Measurements from ENCODE around the gene C13orf42. TPM values are rescaled to one million over a fixed set of nuclear protein-coding genes. Genes with fewer than 3 reads are reported as not detected.

Gene C13orf42
- total and polyA plus RNA-seq, 3 experiments from 2014 or later: not detected

- Mint-ChIP-seq H3K9me3 (no peaks in the 10 kb centered on the region), H3K4me3 (no peak overlapping the region), H3K27ac (peak overlapping the region in 1 of 8 donors; percentile 53), H3K4me1 (peaks cover 6 to 14% (median 11%) of the 10 kb centered on the region in 3 donors), H3K27me3 (peaks cover 11 to 54% of the 10 kb centered on the region in 2 donors), H3K36me3 (no peaks in the 10 kb centered on the region)
- H3K4me3 ChIP-seq (ENCODE audit: low read length): no peak overlapping the region
- ChIA-PET POLR2A (interaction anchor here (0.6 kb wide), 1 partner anchor 999 kb away, joined by 3 read pairs; no protein-coding TSS in a partner anchor), CTCF (no interaction called here)
- no peaks in the 10 kb centered on the region for H3K27me3 ChIP-seq (ENCODE audit: insufficient read depth, low read length, poor library complexity, severe bottlenecking)
- H3K9me3 ChIP-seq (ENCODE audit: low read length): no peaks in the 10 kb centered on the region
- H3K36me3 ChIP-seq (ENCODE audit: insufficient read depth, low read length): no peaks in the 10 kb centered on the region
- H3K27ac ChIP-seq (ENCODE audit: low read depth, low read length): no peak overlapping the region
- DNase-seq: no peak
- H3K4me1 ChIP-seq (ENCODE audit: insufficient read depth, low read length): no peaks in the 10 kb centered on the region
Observed at GRCh38 chr13:51067210-51067701, 43.8 kb downstream of the C13orf42 start.

GRCh38 chr13:51066091-51066831, 44.8 kb downstream of the C13orf42 start:
- no peak overlapping the region for H3K27ac ChIP-seq (ENCODE audit: low read depth, low read length)
- H3K4me1 Mint-ChIP-seq: peaks cover 6 to 14% (median 11%) of the 10 kb centered on the region in 3 donors
- H3K9me3 ChIP-seq (ENCODE audit: low read length): no peaks in the 10 kb centered on the region
- no peak overlapping the region for H3K4me3 Mint-ChIP-seq
- no peak overlapping the region for H3K4me3 ChIP-seq (ENCODE audit: low read length)
- no peaks in the 10 kb centered on the region for H3K4me1 ChIP-seq (ENCODE audit: insufficient read depth, low read length)
- ChIA-PET POLR2A (no interaction called here), CTCF (no interaction called here)
- DNase-seq: no peak
- H3K36me3 ChIP-seq (ENCODE audit: insufficient read depth, low read length): no peaks in the 10 kb centered on the region
- H3K27me3 ChIP-seq (ENCODE audit: insufficient read depth, low read length, poor library complexity, severe bottlenecking): no peaks in the 10 kb centered on the region
- H3K27me3 Mint-ChIP-seq: peaks cover 11 to 54% of the 10 kb centered on the region in 2 donors
- H3K27ac Mint-ChIP-seq: no peak overlapping the region
- H3K9me3 Mint-ChIP-seq: no peaks in the 10 kb centered on the region
- H3K36me3 Mint-ChIP-seq: no peaks in the 10 kb centered on the region

- Mint-ChIP-seq H3K27ac (no peak overlapping the region), H3K4me1 (peaks cover 6 to 14% (median 11%) of the 10 kb centered on the region in 3 donors), H3K4me3 (no peak overlapping the region), H3K9me3 (no peaks in the 10 kb centered on the region), H3K36me3 (no peaks in the 10 kb centered on the region), H3K27me3 (peaks cover 11 to 54% of the 10 kb centered on the region in 2 donors)
- no peak overlapping the region for H3K4me3 ChIP-seq (ENCODE audit: low read length)
- POLR2A ChIA-PET: no interaction called here
- no peaks in the 10 kb centered on the region for H3K4me1 ChIP-seq (ENCODE audit: insufficient read depth, low read length)
- no peaks in the 10 kb centered on the region for H3K36me3 ChIP-seq (ENCODE audit: insufficient read depth, low read length)
- H3K27me3 ChIP-seq (ENCODE audit: insufficient read depth, low read length, poor library complexity, severe bottlenecking): no peaks in the 10 kb centered on the region
- H3K9me3 ChIP-seq (ENCODE audit: low read length): no peaks in the 10 kb centered on the region
- no peak for DNase-seq
- no peak overlapping the region for H3K27ac ChIP-seq (ENCODE audit: low read depth, low read length)
- CTCF ChIA-PET: no interaction called here
Observed at GRCh38 chr13:51065372-51066090, 45.5 kb downstream of the C13orf42 start.

GRCh38 chr13:51064753-51065152, 46.3 kb downstream of the C13orf42 start:
- no peak for DNase-seq
- Mint-ChIP-seq H3K4me3 (no peak overlapping the region), H3K9me3 (no peaks in the 10 kb centered on the region), H3K36me3 (no peaks in the 10 kb centered on the region), H3K4me1 (peaks cover 2 to 7% (median 5%) of the 10 kb centered on the region in 3 donors), H3K27me3 (peaks cover 11 to 54% of the 10 kb centered on the region in 2 donors), H3K27ac (no peak overlapping the region)
- POLR2A ChIA-PET: no interaction called here
- no peaks in the 10 kb centered on the region for H3K36me3 ChIP-seq (ENCODE audit: insufficient read depth, low read length)
- CTCF ChIA-PET: interaction anchor here (1.3 kb wide), 1 partner anchor 1088 kb away, joined by 3 read pairs; no protein-coding TSS in a partner anchor
- H3K4me3 ChIP-seq (ENCODE audit: low read length): no peak overlapping the region
- no peaks in the 10 kb centered on the region for H3K27me3 ChIP-seq (ENCODE audit: insufficient read depth, low read length, poor library complexity, severe bottlenecking)
- no peaks in the 10 kb centered on the region for H3K9me3 ChIP-seq (ENCODE audit: low read length)
- H3K4me1 ChIP-seq (ENCODE audit: insufficient read depth, low read length): no peaks in the 10 kb centered on the region
- no peak overlapping the region for H3K27ac ChIP-seq (ENCODE audit: low read depth, low read length)

- no peak overlapping the region for H3K4me3 ChIP-seq (ENCODE audit: low read length)
- DNase-seq: no peak
- CTCF ChIA-PET: interaction anchor here (1.3 kb wide), 1 partner anchor 1087 kb away, joined by 3 read pairs; no protein-coding TSS in a partner anchor
Observed at GRCh38 chr13:51063909-51064308, 47.2 kb downstream of the C13orf42 start.

GRCh38 chr13:51058461-51059167, 52.5 kb downstream of the C13orf42 start:
- H3K4me3 ChIP-seq (ENCODE audit: low read length): no peak overlapping the region
- Mint-ChIP-seq H3K4me3 (no peak overlapping the region), H3K9me3 (no peaks in the 10 kb centered on the region), H3K36me3 (no peaks in the 10 kb centered on the region), H3K27ac (peak overlapping the region in 1 of 8 donors; percentile 29), H3K4me1 (no peaks in the 10 kb centered on the region), H3K27me3 (peaks cover 3 to 10% of the 10 kb centered on the region in 2 donors)
- H3K4me1 ChIP-seq (ENCODE audit: insufficient read depth, low read length): no peaks in the 10 kb centered on the region
- no peaks in the 10 kb centered on the region for H3K9me3 ChIP-seq (ENCODE audit: low read length)
- no peaks in the 10 kb centered on the region for H3K36me3 ChIP-seq (ENCODE audit: insufficient read depth, low read length)
- POLR2A ChIA-PET: no interaction called here
- no peaks in the 10 kb centered on the region for H3K27me3 ChIP-seq (ENCODE audit: insufficient read depth, low read length, poor library complexity, severe bottlenecking)
- no peak for DNase-seq
- CTCF ChIA-PET: interaction anchor here (1.2 kb wide), 1 partner anchor 9 kb away, joined by 3 read pairs; no protein-coding TSS in a partner anchor
- no peak overlapping the region for H3K27ac ChIP-seq (ENCODE audit: low read depth, low read length)

More at GRCh38 chr13:51063909-51064308, 47.2 kb downstream of the C13orf42 start:
- Histone ChIP-seq H3K9me3 (ENCODE audit: low read length) (no peaks in the 10 kb centered on the region), H3K4me1 (ENCODE audit: insufficient read depth, low read length) (no peaks in the 10 kb centered on the region), H3K36me3 (ENCODE audit: insufficient read depth, low read length) (no peaks in the 10 kb centered on the region), H3K27ac (ENCODE audit: low read depth, low read length) (no peak overlapping the region), H3K27me3 (ENCODE audit: insufficient read depth, low read length, poor library complexity, severe bottlenecking) (no peaks in the 10 kb centered on the region)
- Mint-ChIP-seq H3K4me1 (peaks cover 2 to 7% (median 4%) of the 10 kb centered on the region in 3 donors), H3K27ac (no peak overlapping the region), H3K4me3 (no peak overlapping the region), H3K9me3 (no peaks in the 10 kb centered on the region), H3K36me3 (no peaks in the 10 kb centered on the region), H3K27me3 (peaks cover 11 to 54% of the 10 kb centered on the region in 2 donors)
- POLR2A ChIA-PET: no interaction called here

GRCh38 chr13:51057906-51058305, 53.2 kb downstream of the C13orf42 start:
- no peaks in the 10 kb centered on the region for H3K36me3 ChIP-seq (ENCODE audit: insufficient read depth, low read length)
- Mint-ChIP-seq H3K9me3 (no peaks in the 10 kb centered on the region), H3K27me3 (peaks cover 3 to 4% of the 10 kb centered on the region in 2 donors), H3K4me3 (no peak overlapping the region), H3K27ac (no peak overlapping the region), H3K36me3 (no peaks in the 10 kb centered on the region), H3K4me1 (no peaks in the 10 kb centered on the region)
- no peak overlapping the region for H3K27ac ChIP-seq (ENCODE audit: low read depth, low read length)
- ChIA-PET CTCF (interaction anchor here (1.2 kb wide), 1 partner anchor 9 kb away, joined by 3 read pairs; no protein-coding TSS in a partner anchor), POLR2A (no interaction called here)
- no peak for DNase-seq
- H3K9me3 ChIP-seq (ENCODE audit: low read length): no peaks in the 10 kb centered on the region
- H3K4me1 ChIP-seq (ENCODE audit: insufficient read depth, low read length): no peaks in the 10 kb centered on the region
- no peak overlapping the region for H3K4me3 ChIP-seq (ENCODE audit: low read length)
- no peaks in the 10 kb centered on the region for H3K27me3 ChIP-seq (ENCODE audit: insufficient read depth, low read length, poor library complexity, severe bottlenecking)
